Right kidney (tissue), 1 donor: ENCODE data around the gene CACNA1G.

ENCODE experiments used
- DNase-seq: peaks from one replicate; pipeline ENCODE4 v3.0.0-alpha.2; 2016

CACNA1G gene

DNA sequence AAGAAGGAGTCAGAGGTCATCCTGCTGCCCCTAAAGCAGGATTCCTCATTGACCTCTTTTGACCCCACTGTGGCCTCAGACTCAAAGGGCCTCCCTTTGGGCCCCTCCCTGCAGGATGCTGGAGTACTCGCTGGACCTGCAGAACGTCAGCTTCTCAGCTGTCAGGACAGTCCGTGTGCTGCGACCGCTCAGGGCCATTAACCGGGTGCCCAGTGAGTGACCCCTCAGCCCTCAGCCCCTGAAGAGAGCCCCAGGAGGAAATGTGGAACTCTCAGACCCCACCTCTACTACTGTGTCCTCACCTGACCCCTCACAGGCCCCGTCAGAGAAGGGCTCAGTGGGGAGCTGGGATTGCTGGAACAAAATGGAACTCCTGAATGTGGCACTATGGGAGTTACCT is 9.1 kb downstream of the CACNA1G start:
- DNase-seq = no peak

DNA sequence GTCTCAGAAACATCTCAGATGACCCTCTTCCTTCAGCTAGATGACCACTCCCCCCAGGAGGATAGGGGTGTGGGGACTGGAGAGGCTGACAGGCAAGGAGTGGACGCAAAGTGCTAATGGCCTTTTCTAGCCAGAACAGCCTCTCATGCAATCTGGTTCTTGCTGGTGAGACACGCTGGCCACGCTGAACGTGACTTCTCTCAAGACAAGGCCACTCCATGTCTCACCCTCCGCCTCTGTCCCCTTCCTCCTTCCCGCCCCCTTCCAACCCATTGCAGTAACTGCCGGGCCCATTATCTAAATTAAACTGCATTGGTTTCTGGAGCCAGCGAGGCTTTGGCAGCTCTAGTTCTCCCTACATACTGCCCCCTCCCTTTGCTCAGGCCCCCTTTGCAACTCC is 9.5 kb downstream of the CACNA1G start:
- DNase-seq = no peak

- no peak for DNase-seq
These were observed 10.0 kb downstream of the CACNA1G start for GRCh38 chr17:50570528-50570927.

- DNase-seq = no peak
These were observed 11.2 kb downstream of the CACNA1G start for GRCh38 chr17:50571681-50572080.

DNA sequence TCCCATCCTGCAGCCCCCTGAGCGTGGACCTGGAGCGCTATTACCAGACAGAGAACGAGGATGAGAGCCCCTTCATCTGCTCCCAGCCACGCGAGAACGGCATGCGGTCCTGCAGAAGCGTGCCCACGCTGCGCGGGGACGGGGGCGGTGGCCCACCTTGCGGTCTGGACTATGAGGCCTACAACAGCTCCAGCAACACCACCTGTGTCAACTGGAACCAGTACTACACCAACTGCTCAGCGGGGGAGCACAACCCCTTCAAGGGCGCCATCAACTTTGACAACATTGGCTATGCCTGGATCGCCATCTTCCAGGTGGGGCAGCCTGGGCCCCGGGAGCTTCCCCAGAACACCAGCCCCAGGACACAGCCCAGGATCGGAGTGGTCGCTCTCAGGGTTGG is 12.0 kb downstream of the CACNA1G start:
- no peak for DNase-seq

- no peak for DNase-seq
These were observed 13.5 kb downstream of the CACNA1G start for GRCh38 chr17:50573866-50574611.

DNA sequence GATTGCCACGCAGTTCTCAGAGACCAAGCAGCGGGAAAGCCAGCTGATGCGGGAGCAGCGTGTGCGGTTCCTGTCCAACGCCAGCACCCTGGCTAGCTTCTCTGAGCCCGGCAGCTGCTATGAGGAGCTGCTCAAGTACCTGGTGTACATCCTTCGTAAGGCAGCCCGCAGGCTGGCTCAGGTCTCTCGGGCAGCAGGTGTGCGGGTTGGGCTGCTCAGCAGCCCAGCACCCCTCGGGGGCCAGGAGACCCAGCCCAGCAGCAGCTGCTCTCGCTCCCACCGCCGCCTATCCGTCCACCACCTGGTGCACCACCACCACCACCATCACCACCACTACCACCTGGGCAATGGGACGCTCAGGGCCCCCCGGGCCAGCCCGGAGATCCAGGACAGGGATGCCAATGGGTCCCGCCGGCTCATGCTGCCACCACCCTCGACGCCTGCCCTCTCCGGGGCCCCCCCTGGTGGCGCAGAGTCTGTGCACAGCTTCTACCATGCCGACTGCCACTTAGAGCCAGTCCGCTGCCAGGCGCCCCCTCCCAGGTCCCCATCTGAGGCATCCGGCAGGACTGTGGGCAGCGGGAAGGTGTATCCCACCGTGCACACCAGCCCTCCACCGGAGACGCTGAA is 15.2 kb downstream of the CACNA1G start:
- no peak for DNase-seq

DNA sequence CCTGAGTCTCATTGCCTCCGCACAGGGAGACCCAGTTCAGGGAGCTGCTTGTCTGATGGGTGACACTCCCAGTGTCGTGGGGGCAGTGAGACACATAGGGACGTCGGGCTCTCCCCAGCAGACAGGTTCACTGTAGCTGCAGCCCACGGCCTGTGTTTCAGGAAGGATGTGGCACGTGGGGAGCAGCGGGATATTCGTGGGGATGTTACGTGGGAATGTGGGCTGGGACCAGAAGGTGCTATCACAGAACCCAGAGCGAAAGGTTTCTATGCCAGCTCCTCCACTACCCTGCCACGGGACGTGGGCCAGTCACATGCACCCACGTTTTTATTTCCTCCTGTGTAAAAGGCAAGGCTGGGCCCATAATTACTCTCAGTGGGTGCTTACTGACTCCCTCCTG is 16.3 kb downstream of the CACNA1G start:
- no peak for DNase-seq

GRCh38 chr17:50577451-50577954 is 17.0 kb downstream of the CACNA1G start:
- no peak for DNase-seq

- no peak for DNase-seq
These were observed 17.7 kb downstream of the CACNA1G start for GRCh38 chr17:50578173-50578572.

DNA sequence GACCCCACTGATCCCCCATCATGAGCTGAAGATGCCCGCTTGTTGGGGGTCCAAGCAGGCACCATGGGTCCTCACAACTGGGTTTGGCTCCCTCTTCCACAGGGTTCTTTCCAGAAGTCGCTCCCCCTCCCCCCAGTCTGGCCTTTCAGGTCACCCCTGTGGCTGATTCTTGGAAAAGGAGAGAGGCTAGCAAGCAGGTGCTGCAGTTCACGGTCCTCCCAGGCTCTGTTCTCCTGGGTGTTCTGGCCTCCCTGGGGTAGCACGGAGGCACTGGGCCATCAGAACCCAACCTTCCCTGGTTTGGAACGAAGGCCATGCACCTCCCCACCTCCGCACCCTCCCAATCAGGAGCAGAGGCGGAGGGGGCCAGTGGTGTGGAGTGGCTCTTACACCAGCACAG is 18.9 kb downstream of the CACNA1G start:
- DNase-seq = no peak

- DNase-seq = no peak
These were observed 20.1 kb downstream of the CACNA1G start for GRCh38 chr17:50580646-50581045.

DNA sequence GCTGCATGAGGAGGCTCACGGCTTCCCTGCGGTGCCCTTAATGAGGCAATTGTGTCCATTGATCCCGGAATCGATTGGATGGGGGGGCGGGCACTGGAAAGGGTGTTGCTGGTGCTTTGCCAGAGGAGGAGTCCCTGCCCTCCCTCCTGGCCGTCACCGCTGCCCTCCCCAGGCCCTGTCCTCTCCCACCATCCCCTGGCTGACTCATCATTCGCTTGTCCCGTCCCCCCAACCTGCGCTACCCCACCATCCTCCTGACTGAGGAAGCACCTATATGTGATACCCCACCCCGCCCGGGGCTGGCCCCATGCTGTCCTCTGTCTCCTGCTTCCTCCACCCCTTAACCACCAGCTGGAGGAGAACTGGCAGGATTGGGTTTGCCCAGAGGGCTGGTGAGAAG is 20.8 kb downstream of the CACNA1G start:
- no peak for DNase-seq

DNA sequence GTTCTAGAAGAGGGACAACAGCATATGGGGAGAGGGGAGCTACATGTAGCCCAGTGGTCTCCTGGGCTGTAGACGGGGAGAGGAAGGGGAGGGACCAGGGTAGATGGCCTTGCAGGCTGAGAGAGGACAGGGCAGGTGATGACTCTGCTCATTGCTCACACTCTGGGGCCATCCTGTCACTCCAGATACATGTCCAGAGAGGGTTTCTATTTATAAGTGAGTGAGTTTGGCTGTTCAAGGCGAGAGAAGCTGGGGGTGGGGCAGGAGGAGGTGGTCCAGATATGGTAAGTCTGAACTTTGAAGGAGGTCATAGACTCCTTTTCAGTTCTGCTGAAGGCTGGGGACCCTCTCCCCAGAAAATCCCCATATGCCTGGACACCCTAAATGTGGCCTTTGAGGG is 22.2 kb downstream of the CACNA1G start:
- no peak for DNase-seq

GRCh38 chr17:50583641-50584040 is 23.1 kb downstream of the CACNA1G start:
- no peak for DNase-seq

DNA sequence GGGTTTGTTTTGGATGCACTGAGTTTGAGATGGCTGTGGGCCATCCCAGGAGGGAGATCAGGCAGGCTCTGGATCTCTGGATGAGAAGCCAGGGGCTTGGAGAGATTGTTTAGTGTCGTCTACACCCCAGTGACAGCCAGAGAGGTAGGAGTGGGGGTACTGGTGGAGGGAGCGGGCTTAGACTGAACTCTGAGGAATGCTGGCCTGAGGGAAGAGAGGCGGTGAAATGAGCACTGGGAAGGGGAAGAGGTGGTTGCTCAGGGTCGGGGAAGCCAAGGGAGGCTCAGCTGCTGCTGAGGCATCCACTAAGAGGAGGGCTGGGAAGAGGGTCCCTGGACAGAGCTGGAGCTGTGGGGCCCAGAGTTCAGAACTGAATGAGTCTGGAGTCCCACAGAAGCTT is 23.6 kb downstream of the CACNA1G start:
- no peak for DNase-seq

- DNase-seq = no peak
These were observed 24.2 kb downstream of the CACNA1G start for GRCh38 chr17:50584749-50585148.

DNA sequence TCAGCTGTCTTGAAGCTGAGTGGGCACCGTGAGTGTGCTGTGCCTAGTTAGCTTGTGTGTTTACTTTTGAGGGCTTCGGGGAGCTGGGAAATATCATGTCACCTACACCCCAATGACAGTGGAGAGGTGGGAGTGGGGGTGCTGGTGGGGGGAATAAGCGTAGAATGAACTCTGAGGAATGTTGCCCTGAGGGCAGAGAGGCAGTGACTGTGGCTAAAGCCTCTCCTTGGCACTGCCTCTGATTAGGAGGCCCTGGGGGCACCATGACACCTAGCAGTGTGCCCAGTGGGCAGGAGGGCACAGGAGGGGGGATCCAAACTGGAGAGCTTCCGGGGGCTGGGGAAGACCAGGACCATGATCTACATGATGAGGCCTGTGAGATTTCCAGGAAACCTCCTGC is 24.8 kb downstream of the CACNA1G start:
- no peak for DNase-seq

DNA sequence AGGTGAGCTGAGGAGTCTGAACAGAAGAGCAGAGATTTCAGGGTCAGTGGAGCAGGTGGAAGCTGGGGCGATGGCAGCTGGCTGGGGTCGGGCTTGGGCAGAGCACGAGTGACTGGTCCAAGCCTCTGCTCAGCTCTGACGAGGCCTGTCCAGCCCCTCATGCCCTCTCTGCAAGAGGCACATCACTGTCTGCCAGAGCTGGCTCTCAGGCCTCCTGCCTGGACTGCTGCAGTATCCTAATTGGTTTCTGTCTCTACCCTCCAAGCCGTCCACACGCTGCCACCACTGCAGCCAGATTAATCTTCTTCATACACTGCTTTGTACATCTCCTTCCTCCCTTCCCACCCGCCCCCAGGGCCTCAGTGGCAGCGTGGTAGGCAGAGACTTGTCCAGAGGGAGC is 25.4 kb downstream of the CACNA1G start:
- no peak for DNase-seq

- DNase-seq = no peak
These were observed 26.1 kb downstream of the CACNA1G start for GRCh38 chr17:50586421-50587247.

GRCh38 chr17:50587571-50587970 is 27.1 kb downstream of the CACNA1G start:
- no peak for DNase-seq

GRCh38 chr17:50588391-50589049 is 28.0 kb downstream of the CACNA1G start:
- peak; percentile 52 for DNase-seq
